Myocyte (in vitro differentiated cells): ENCODE measurements around the gene TRIAP1. TPM values are rescaled to one million over a fixed set of nuclear protein-coding genes. Genes with fewer than 3 reads are reported as not detected.
"Not testable (repeated sequence)": the region's sequence is repeated elsewhere in the genome, so short reads cannot be mapped to it uniquely, and the experiment has no call there.

ENCODE experiments used
- DNase-seq: peaks from one replicate; pipeline ENCODE4 v3.0.0-alpha.2; 2012; ENCODE audit warnings: low read depth
- total RNA-seq: library from RNA; depleted of rRNA; stranded (reverse); fragments of >200 nt; gene quantifications from 2 replicates; pipeline ENCODE4 v1.2.3, GENCODE V29; 2014

The TRIAP1 gene
- total RNA-seq, 1 donor from 2014 or later = 61.0 TPM

- no peak for DNase-seq
These were observed 22.8 kb upstream of the TRIAP1 start for GRCh38 chr12:120468821-120469449.

- DNase-seq = peak; percentile 73
These were observed 22.2 kb upstream of the TRIAP1 start for GRCh38 chr12:120468325-120468820.

GRCh38 chr12:120467439-120467838 lies 21.3 kb upstream of the TRIAP1 start:
- DNase-seq = no peak

- peak; percentile 50 for DNase-seq
These were observed 20.6 kb upstream of the TRIAP1 start for GRCh38 chr12:120466560-120467315.

GRCh38 chr12:120465756-120466155 lies 19.6 kb upstream of the TRIAP1 start:
- no peak for DNase-seq

- DNase-seq = no peak
These were observed 17.5 kb upstream of the TRIAP1 start for GRCh38 chr12:120463712-120464111.

GRCh38 chr12:120462099-120462640 lies 16.0 kb upstream of the TRIAP1 start:
- DNase-seq = no peak

GRCh38 chr12:120460157-120460556 lies 14.0 kb upstream of the TRIAP1 start:
- DNase-seq = no peak

GRCh38 chr12:120457133-120457532 lies 10.9 kb upstream of the TRIAP1 start:
- no peak for DNase-seq

- no peak for DNase-seq
These were observed 9.1 kb upstream of the TRIAP1 start for GRCh38 chr12:120455302-120455701.

- DNase-seq = no peak
These were observed 7.8 kb upstream of the TRIAP1 start for GRCh38 chr12:120453977-120454376.

GRCh38 chr12:120453060-120453750 lies 7.0 kb upstream of the TRIAP1 start:
- DNase-seq = no peak

- DNase-seq = not testable (repeated sequence)
These were observed 6.3 kb upstream of the TRIAP1 start for GRCh38 chr12:120452524-120452923.

- DNase-seq = no peak
These were observed 1.8 kb upstream of the TRIAP1 start for GRCh38 chr12:120447992-120448391.

- DNase-seq = not testable (repeated sequence)
These were observed 627 bp upstream of the TRIAP1 start for GRCh38 chr12:120446844-120447178.

- no peak for DNase-seq
These were observed 1.5 kb downstream of the TRIAP1 start for GRCh38 chr12:120444676-120445075.

GRCh38 chr12:120439646-120440247 lies 6.4 kb downstream of the TRIAP1 start:
- DNase-seq = peak; percentile 53

GRCh38 chr12:120438495-120439198 lies 7.5 kb downstream of the TRIAP1 start:
- no peak for DNase-seq

- DNase-seq = peak; percentile 98
These were observed 8.3 kb downstream of the TRIAP1 start, which contains the start of gene COX6A1 for GRCh38 chr12:120437735-120438494. Gene COX6A1 (plus strand): TSS chr12:120438113. CDS start chr12:120438127, 14 bp downstream.
